Measurements from ENCODE around the gene OLFM1.

OLFM1 gene

GRCh38 chr9:135103001-135103446, 15.6 kb downstream of the OLFM1 start:
- in situ Hi-C loops (cut with HindIII; ENCODE audit: low sequenced_read_pairs): loop anchor here (25.0 kb wide), 1 partner anchor 134 kb away; no protein-coding TSS in a partner anchor

- in situ Hi-C loops (cut with HindIII; ENCODE audit: low sequenced_read_pairs): loop anchor here (25.0 kb wide), 1 partner anchor 133 kb away; no protein-coding TSS in a partner anchor
Observed at GRCh38 chr9:135103931-135104639, 16.6 kb downstream of the OLFM1 start.

DNA sequence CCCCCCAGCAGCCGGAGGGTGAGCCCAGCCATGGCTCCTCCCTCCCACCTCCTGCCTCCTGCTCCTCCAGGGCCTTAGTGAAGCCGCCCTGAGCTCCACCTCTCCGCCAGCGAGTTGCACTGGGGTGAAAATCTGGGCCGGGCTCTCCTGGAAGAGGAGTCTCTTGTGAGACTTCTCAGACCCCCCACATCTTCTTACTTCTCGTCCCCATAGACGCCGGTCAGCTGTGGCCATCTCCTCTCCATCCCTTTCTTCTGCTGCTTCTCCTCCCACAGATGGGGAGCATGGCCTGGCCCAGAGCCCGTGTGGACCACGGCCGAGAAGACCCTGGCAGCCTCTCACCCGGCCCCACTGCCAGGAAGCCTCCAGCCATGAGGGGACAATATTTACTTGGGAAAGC, 17.3 kb downstream of the OLFM1 start:
- in situ Hi-C loops (cut with HindIII; ENCODE audit: low sequenced_read_pairs): loop anchor here (25.0 kb wide), 1 partner anchor 133 kb away; no protein-coding TSS in a partner anchor

DNA sequence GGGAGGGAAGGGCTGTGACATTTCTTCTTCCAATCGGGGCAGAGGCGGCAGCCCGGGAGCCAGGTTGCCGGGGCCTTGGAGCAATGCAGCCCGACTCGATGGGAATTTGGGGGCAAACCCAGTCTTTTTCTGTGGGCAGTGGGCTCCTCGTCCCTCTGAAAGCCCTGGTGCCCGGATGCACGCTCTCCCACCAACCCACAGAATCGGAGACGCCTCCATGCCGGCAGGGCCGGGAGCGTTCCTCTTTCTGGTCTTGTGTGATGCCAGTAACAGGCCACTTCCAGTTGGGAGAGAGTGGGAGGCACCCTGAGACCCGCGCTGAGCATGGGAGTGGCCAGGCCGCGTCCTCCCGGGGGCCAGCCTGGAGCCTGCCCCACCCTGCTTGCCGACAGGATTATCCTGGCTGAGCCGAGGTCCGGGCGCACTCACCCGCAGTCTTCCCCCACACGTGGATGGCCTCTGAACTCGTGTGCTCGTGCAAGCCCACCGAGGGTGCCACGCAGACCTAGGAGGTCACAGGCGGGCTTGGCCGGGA, 17.8 kb downstream of the OLFM1 start:
- in situ Hi-C loops (cut with HindIII; ENCODE audit: low sequenced_read_pairs): loop anchor here (25.0 kb wide), 1 partner anchor 132 kb away; no protein-coding TSS in a partner anchor

- in situ Hi-C loops (cut with HindIII; ENCODE audit: low sequenced_read_pairs): loop anchor here (25.0 kb wide), 1 partner anchor 131 kb away; no protein-coding TSS in a partner anchor
Observed at GRCh38 chr9:135105938-135106491, 18.5 kb downstream of the OLFM1 start.

- in situ Hi-C loops (cut with HindIII; ENCODE audit: low sequenced_read_pairs): loop anchor here (25.0 kb wide), 1 partner anchor 131 kb away; no protein-coding TSS in a partner anchor
Observed at GRCh38 chr9:135106551-135107270, 19.2 kb downstream of the OLFM1 start.

DNA sequence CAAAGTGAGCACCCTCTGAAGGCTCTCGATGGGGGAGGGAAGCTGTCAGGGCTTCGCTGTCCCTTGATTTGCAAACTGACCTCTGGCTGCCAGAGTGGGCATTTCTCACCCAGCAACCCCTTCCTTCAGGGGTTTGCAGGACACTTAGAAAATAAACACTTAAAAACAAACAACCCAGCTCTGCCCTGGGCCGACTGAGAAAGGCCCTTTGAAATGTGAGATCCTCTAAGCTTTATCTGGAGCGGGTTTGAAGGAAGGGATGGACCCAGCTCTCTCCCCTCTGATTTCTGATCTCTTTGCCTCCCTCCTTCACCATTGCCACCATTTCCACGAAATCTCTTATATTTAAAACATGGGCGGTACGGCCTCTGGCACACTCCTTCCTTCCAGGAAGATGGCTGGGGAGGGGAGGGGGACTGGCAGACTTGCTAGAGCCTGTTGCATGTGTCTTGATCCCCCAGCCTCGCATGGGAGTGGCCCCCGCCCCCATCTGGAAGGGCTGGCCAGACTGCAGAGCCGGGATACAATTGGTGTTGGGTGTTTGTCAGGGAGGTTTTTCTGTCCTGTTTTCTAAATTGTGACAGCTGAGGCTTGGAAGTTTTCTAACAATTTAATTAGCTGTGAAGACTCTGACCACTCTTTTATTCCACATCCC, 20.2 kb downstream of the OLFM1 start:
- in situ Hi-C loops (cut with HindIII; ENCODE audit: low sequenced_read_pairs): loop anchor here (25.0 kb wide), 1 partner anchor 130 kb away; no protein-coding TSS in a partner anchor

DNA sequence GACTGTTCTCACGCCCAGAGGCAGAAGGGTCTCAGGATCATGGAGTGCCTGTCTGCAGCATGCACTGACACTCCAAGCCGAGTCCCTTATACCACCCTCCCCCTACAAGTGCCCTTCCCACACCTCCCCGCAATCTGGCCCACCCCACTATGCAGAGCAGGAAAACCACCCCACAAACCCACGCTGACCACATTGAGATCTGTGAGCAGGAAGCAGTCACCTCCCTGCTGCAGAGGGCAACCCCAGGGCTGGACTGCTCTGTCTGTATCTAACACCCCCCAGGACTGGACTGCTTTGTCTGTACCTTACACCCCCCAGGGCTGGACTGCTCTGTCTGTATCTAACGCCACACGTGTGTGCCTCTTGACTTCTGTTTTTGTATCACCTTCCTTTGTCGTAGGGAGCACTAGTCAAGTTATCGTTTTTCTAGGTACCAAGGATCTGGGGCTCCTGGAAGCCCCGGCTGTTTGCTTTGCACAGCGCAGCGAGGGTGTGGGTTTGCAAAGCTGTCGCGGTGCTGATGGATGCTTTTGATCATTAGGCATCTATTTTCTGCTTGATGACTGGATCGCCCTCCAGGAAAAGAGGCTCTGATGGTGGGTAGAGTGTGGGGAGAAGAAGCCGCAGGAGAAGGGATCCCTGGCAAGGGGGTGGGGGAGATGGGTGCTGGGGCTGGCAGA, 21.5 kb downstream of the OLFM1 start:
- in situ Hi-C loops (cut with HindIII; ENCODE audit: low sequenced_read_pairs): loop anchor here (25.0 kb wide), 1 partner anchor 128 kb away; no protein-coding TSS in a partner anchor

DNA sequence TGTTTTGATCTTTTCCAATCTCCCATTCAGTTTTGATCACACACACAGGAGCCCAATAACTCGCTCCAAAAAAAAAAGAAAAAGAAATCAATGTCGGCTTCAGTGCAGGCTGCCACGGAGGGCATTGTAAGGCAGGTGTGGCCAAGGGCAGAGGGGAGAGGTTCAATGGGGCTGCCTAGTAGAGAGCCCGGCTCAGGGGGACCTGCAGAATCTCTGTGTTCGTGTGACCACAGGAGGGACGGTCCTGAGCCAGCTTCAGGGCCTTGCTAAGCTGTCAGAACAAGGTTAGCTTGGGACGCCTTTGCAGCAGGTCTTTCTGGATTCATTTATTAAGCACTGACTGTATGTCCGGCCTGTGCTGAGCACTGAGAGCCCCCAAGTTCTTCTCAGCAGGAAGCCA, 22.2 kb downstream of the OLFM1 start:
- in situ Hi-C loops (cut with HindIII; ENCODE audit: low sequenced_read_pairs): loop anchor here (10.0 to 25.0 kb wide), 2 partner anchors 55 to 128 kb away; no protein-coding TSS in a partner anchor

DNA sequence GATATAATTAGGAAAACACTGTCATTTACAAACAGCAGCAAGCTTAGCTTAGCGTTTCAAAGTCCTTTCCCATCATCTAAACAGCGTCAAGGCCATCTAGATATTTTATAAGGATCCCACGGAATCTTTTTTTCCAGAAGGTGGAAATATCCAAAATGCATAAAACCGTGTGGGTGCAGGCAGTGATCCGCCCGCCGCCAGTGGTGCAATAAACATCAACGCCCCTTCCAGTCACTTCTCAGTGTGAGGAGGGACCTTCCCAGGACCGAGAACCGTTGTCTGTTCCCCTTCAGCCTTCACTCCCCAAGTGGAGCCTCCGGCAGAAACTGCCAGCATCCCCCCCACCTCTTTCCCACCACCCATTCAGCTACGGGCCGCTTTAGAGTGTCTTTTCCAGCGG, 22.9 kb downstream of the OLFM1 start:
- in situ Hi-C loops (cut with HindIII; ENCODE audit: low sequenced_read_pairs): loop anchor here (10.0 to 25.0 kb wide), 2 partner anchors 54 to 127 kb away; no protein-coding TSS in a partner anchor

DNA sequence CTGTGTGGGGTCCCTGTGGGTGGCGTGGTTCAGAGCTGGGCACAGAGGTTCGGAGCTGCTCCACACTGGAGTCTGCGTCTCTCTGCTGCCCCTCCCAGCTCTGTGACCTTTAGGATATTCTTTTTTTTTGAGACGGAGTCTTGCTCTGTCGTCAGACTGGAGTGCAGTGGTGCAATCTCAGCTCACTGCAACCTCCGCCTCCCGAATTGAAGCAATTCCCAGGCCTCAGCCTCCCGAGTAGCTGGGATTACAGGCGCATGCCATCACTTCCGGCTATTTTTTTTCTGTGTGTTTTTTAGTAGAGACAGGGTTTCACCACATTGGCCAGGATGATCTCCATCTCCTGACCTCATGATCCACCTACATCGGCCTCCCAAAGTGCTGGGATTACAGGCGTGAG, 24.1 kb downstream of the OLFM1 start:
- in situ Hi-C loops (cut with HindIII; ENCODE audit: low sequenced_read_pairs): loop anchor here (10.0 to 25.0 kb wide), 2 partner anchors 53 to 126 kb away; no protein-coding TSS in a partner anchor

DNA sequence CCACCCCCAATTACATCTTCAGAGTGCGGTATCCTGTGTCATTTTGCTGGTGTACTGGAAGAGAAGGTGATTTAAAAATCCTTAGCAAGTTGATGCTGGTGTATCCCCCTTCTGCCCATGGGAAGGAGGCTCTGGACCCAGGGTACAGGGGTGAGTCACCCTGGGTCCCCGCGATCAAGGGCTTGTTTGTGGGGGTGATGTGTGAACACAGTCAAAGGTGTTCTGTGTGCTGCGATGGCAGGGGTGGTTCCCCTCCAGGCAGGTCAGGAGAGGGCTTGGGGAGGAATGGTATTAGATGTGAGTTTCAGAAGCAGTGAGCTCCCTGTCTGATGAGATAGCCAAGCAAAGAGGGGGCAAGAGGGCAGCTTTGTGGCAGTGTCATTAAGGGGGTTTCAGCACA, 28.9 kb downstream of the OLFM1 start:
- in situ Hi-C loops (cut with HindIII; ENCODE audit: low sequenced_read_pairs): loop anchor here (10.0 to 25.0 kb wide), 2 partner anchors 48 to 121 kb away; no protein-coding TSS in a partner anchor

- in situ Hi-C loops (cut with HindIII; ENCODE audit: low sequenced_read_pairs): loop anchor here (10.0 to 25.0 kb wide), 2 partner anchors 48 to 120 kb away; no protein-coding TSS in a partner anchor
Observed at GRCh38 chr9:135116881-135117280, 29.4 kb downstream of the OLFM1 start.

DNA sequence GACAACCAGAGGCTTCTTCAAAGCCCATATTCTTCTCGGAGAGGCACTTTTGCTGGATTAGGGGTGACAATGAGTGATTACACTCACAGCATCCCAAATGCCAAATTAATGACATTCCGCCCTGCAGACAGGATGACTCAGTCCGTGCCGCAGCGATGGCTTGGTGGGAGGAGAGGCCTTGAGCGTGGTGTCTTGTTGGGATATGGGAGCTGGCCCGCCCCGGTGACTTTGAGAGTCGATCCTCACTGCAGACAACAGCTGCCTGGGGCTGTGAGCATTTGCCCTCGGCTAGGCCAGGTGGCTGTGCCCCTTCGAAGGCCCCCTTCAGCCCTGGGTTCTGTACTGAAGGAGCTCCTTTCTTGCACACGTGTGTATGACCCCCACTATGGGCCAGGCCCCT, 29.8 kb downstream of the OLFM1 start:
- in situ Hi-C loops (cut with HindIII; ENCODE audit: low sequenced_read_pairs): loop anchor here (10.0 to 25.0 kb wide), 2 partner anchors 48 to 120 kb away; no protein-coding TSS in a partner anchor

DNA sequence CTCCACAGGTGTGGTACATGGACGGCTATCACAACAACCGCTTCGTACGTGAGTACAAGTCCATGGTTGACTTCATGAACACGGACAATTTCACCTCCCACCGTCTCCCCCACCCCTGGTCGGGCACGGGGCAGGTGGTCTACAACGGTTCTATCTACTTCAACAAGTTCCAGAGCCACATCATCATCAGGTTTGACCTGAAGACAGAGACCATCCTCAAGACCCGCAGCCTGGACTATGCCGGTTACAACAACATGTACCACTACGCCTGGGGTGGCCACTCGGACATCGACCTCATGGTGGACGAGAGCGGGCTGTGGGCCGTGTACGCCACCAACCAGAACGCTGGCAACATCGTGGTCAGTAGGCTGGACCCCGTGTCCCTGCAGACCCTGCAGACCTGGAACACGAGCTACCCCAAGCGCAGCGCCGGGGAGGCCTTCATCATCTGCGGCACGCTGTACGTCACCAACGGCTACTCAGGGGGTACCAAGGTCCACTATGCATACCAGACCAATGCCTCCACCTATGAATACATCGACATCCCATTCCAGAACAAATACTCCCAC, 32.1 kb downstream of the OLFM1 start:
- in situ Hi-C loops (cut with HindIII; ENCODE audit: low sequenced_read_pairs): loop anchor here (10.0 to 25.0 kb wide), 2 partner anchors 45 to 118 kb away; no protein-coding TSS in a partner anchor

DNA sequence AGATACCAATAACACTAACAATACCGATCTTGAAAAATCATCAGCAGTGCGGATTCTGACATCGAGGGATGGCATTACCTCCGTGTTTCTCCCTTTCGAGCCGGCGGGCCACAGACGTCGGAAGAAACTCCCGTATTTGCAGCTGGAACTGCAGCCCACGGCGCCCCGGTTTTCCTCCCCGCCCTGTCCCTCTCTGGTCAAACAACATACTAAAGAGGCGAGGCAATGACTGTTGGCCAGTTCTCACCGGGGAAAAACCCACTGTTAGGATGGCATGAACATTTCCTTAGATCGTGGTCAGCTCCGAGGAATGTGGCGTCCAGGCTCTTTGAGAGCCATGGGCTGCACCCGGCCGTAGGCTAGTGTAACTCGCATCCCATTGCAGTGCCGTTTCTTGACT, 32.8 kb downstream of the OLFM1 start:
- in situ Hi-C loops (cut with HindIII; ENCODE audit: low sequenced_read_pairs): loop anchor here (25.0 kb wide), 1 partner anchor 117 kb away; no protein-coding TSS in a partner anchor

GRCh38 chr9:135122316-135122715, 34.8 kb downstream of the OLFM1 start:
- in situ Hi-C loops (cut with HindIII; ENCODE audit: low sequenced_read_pairs): loop anchor here (25.0 kb wide), 1 partner anchor 115 kb away; no protein-coding TSS in a partner anchor

DNA sequence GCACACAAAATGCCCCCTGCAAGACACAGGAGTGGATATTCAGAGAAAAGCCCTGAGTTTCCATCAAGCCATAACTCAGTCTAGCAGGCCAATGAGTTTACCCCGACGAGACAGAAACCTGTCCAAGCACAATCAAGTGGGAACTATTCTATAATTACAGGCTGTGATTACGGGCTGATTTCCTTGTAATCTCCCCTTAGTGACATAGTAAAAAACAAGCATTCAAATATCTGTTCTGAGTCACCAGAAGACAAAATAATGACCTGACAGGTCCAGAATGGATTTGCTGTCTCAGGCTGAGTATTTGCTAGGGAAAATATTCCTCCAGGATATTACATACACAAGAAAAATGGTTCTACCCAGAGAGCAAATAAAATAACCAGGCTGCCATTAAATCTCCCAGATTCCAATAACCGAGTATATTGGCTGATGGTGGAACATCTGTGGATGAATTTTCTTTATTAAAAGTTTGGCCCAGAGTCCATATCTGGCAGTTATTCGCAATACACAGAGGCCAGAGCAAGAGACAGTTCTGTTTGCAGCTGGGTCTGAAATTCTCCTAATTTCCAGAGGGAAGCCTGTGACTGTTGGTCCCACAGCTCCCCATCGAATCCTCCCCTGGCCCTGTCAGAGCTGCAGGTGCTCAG, 35.8 kb downstream of the OLFM1 start:
- in situ Hi-C loops (cut with HindIII; ENCODE audit: low sequenced_read_pairs): loop anchor here (25.0 kb wide), 1 partner anchor 114 kb away; no protein-coding TSS in a partner anchor
